HG03571 (cell line): Measurements from ENCODE around the gene ABL1.
"Not testable (repeated sequence)": the region's sequence is repeated elsewhere in the genome, so short reads cannot be mapped to it uniquely, and the experiment has no call there.

Experiments
- ATAC-seq: cut with Tn5 transposase; IDR thresholded peaks from one replicate; pipeline ENCODE4 v1.9.1; 2021; ENCODE audit not compliant: unreplicated experiment

The ABL1 gene

GRCh38 chr9:130900701-130901497 is 65.8 kb downstream of the ABL1 start:
- ATAC-seq: no peak

DNA sequence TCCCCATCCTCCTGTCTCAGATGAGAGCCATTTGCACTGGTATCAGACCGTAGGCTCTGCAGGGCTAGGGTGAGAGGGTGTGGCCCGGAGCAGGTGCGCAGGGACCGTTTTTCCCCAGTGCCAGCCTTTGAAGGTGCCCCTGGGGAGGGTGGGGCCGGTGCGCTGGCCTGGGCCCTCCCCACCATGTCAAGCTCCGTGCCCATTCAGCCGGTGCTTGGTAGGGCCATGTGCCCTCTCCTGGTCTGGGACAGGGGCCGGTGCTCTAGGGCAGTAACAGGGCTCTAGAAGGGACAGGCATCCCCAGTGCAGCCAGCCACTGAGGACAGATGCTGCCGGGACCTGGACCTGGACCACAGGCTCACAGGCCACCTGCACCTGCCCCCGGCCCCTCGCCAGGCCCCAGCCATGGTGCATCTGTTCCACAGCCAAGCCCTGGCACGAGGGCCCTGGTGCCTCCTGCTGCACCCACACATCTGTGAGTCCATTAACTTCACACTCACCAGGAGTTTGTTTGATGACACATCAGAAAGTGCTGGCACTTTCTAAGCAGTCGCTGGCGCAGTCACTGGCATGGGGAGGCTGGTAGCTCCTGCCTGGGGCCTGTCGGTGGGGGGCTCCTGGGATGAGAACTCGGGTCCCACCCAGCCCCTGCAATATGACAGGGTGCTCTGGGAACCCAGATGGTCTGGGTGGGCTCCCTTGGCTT is 66.6 kb downstream of the ABL1 start:
- ATAC-seq: no peak

- no peak for ATAC-seq
Measured at GRCh38 chr9:130902204-130903185, 67.4 kb downstream of the ABL1 start.

- no peak for ATAC-seq
Measured at GRCh38 chr9:130903194-130904069, 68.4 kb downstream of the ABL1 start.

DNA sequence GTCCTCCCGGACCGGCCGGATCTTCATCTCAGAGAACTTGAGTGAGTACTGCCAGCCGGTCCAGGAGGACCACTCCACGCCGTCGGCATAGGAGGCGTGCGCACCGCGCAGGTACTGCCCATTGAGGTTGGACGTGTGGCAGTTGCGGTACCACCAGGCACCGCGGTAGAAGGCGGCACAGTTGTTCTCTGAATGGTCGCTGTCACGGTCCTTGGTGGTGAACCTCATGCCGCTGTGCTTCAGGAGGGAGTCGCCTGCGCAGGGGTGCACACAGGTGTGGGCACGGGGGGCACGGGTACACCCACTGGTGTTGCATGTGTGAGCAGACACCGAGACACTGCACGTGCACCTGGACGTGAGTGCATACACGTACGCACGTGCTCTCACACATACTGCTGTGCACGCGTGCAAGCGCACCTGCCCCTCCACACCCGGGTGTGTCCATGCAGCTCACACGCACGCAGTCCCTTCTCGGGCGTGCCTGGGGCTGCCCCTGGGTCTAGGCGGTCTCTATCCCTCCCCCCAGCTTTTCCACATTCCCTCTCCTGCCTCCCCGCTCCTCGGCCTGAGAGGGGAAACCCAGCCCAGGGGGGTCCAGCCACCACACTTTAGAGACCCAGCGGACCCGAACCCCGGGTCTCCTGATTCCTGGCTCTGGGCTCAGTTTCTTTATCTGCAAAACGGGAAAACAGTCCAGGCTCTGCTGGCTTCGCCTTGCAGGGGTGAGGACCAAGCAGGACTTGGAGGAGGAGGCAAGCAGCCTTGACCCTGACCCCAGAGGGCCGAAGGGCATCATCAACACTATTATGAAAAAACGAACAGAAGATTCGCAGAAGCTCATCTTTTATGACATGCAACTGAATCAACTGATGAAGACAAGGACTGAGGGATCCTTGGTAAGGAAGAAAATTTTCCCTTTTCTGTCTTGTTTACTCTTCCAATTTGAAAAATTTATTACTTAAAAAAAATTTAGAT is 69.3 kb downstream of the ABL1 start:
- ATAC-seq: no peak

DNA sequence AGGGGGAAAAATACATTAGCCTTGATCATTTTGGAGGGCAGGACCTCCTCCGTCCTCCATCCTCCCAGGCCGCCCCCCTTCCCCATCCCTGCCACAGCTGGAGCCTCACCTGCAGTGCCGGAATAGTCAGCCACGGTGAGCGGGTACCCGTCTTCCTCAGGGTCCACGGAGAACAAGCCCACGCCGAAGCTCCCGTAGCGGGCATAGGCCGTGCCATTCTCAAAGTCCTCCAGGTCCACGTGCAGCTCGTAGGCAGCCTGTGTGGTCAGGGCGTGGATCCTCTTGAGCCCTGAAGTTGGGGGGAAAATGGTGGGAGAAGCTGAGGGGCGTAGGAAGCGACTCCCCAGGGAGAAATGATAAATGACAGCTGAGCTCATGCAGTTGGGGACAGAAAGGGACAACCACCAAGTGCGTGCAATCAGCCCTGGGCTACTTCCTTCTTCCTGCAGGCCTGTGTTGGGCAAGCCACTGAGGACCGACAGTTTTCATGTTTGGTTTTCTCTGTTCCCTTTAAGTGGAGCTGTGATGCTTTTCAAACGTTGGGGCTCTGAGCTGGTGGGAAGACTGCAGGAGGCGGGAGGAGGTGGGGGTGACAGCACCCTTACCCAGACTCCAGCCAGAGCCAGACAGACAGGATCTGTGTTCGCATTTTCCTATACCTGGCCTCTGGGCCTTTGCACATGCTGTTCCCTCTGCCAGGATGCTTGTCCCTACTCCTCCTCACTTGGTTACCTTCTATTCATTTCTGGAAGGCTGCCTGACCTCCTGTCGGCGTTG is 70.3 kb downstream of the ABL1 start:
- ATAC-seq: no peak

DNA sequence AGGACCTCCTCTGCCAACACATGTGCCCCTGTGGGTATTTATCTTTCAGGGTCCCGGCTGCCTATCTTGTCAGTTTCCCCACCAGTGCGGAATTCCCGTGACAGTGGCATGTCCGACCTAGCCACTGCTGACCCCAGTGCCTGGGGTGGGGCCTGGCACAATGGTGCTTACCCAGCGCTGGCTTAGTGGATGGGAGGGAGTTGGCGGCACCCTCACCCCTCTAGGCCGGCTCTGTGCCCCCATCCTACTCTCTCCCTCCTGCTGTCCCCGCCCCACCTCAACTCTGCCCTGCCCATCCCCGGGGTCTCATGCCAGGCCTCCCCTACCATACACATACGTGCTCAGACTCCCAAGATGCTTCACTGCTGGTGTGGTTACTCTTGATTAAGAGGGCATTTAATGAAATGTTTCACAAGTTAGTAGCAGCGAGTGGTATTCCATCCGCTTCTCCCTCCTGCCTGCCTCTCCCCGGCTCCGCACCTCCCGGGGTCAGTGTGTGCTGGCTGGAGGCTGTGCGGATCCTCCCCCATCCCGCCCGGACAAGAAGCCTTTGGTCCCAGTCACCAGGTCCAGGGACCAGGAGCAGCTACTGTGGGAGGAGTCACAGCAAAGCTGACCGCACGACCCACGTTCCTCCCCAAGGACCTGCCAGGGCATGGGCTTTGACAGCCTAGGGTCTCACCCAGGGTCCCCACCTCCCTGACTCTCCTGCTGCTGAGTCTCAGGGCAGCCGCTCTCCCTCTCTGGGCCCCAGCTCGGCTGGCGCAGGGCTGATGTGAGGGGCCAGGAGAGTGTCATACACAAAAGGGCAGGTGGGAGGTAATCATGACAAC is 71.1 kb downstream of the ABL1 start:
- ATAC-seq: no peak

GRCh38 chr9:130906735-130907416 is 71.8 kb downstream of the ABL1 start:
- ATAC-seq: no peak

DNA sequence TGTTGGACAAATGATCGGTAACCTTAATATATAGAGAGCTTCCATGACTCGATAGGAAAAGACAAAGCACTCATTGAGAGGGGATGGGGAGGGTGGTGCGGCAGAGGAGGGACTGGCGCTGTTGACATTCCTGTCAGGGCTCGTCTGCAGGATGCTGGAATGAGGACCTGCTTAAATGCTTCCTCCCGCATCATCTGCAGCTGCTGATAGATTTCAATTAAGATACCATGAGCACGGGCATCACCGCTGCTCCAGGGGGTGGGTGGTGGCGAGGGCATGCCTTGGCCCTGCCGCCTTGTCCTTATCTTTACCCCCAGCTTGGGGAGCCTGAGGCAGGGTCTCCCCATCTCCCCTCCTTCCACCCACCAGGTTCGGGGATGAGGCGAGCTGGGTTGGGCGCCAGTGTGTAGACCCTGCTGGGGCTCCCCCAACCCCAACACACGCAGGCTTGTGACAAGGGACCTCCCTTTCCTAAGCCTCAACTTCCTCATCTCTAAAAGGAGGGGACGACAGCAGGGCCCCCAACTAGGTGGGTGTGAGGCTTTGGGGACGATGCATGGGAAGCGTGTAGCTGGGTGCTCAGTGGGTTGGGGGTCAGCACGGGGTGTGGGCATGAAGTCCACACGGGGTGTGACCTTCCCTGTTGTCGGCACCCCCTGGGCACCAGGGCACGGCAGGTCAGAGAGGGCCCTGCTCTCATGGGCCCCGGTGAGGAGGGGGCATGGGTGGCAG is 73.3 kb downstream of the ABL1 start:
- no peak for ATAC-seq

DNA sequence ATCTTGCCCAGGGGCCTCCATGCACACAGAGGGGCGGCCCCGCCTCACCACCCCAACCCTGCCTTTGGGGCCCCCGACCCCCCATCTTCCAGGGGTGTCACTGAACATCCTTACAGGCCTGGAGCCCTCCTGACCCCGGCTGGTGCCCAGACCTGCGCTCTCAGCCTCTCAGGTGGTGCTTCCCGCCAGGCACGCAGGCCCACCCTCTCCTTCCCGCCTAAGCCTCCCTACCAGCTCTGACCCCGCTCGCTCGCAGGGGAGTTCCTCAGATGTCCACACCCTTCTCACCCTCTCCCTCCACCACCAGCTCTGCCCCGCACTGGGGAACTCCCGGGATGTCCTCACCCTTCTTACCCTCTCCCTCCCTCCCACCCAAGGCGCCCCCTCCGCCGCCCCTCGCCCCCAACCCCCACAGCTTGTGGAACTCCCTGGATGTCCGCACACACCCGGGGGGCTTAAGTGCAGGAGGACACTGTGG is 73.9 kb downstream of the ABL1 start:
- ATAC-seq: no peak

DNA sequence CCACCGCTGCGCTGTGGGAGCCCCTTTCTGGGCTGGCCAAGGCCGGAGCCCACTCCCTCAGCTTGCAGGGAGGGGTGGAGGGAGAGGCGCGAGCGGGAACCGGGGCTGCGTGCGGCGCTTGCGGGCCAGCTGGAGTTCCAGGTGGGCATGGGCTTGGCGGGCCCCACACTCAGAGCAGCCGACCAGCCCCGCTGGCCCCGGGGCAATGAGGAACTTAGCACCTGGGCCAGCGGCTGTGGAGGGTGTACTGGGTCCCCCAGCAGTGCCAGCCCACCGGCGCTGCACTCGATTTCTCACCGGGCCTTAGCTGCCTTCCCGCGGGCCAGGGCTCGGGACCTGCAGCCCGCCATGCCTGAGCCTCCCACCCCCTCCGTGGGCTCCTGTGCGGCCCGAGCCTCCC is 75.0 kb downstream of the ABL1 start:
- not testable (repeated sequence) for ATAC-seq

- not testable (repeated sequence) for ATAC-seq
Measured at GRCh38 chr9:130910670-130911069, 75.6 kb downstream of the ABL1 start.

DNA sequence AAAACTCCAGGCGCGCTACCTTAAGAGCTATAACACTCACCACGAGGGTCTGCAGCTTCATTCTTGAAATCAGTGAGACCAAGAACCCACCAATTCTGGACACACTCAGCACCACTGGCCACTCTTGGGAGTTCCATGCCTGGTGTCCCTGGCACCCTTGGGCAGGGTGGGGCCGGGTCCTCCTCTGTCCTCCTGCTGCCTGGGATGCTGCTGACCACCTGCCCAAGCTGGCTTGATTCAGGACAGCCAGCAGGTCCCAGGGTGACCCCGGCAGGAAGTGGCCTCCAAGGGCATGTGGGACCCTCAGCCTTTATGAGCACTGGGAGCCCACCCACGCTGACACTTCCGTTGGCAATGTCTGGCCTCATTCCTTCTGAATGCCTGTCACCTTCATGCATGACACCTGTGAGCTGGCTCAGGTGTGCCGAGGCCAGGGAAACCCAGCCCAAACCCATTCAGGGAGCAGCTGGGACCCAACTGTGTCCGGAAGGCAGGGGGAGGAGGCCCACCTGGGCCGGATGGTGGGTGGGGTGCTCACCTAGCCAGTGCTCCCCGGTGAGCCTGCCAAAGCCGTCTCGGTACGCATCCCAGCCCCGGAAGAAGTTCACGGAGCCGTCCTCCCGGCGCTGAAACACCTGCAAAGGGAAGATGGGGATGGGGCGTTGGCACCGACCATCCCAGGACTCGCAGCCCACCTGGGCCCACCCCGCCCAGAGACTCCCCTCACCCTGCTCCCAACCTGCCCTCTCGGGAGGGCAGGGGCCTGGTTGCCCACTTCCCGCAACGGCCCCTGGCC is 76.4 kb downstream of the ABL1 start:
- ATAC-seq: no peak

- ATAC-seq: no peak
Measured at GRCh38 chr9:130912932-130913598, 78.0 kb downstream of the ABL1 start.
